SK-N-SH (cell line): ENCODE data around the gene SREK1.

ENCODE experiments used
- EZH2phosphoT487 ChIP-seq: fragments of 200-600 bp; sonication (generic); IDR thresholded peaks from 2 replicates; pipeline ENCODE4 v1.6.1; 2017; ENCODE audit warnings: low read depth, mixed run types, mild to moderate bottlenecking, antibody characterized with exemption, moderate library complexity, borderline replicate concordance
- MAX ChIP-seq: IDR thresholded peaks from 2 replicates; pipeline ENCODE4 v1.4.0; 2012; ENCODE audit warnings: low read depth
- NRF1 ChIP-seq: IDR thresholded peaks from 2 replicates; pipeline ENCODE4 v1.6.1; 2012; ENCODE audit warnings: low read depth, mild to moderate bottlenecking, low read length
- REST ChIP-seq: IDR thresholded peaks from 2 replicates; pipeline ENCODE4 v1.6.1; 2012; ENCODE audit warnings: mild to moderate bottlenecking, low read depth, low read length, moderate library complexity
- TAF1 ChIP-seq: IDR thresholded peaks from 2 replicates; pipeline ENCODE4 v1.6.1; 2012; ENCODE audit warnings: low read depth, mild to moderate bottlenecking, low read length, moderate library complexity, borderline replicate concordance
- TF ChIP-seq, protein P1 (sequence below): IDR thresholded peaks from 2 replicates; pipeline ENCODE4 v1.4.0; 2012; ENCODE audit warnings: low read depth, borderline replicate concordance
- TF ChIP-seq, protein P2 (sequence below): fragments of 200-600 bp; sonication (generic); IDR thresholded peaks from 2 replicates; pipeline ENCODE4 v1.6.1; 2017; ENCODE audit warnings: antibody characterized with exemption, mild to moderate bottlenecking, moderate library complexity

- TF ChIP-seq EZH2phosphoT487 (no peak), REST (no peak), TAF1 (no peak), NRF1 (no peak), MAX (no peak)
- TF ChIP-seq, protein P1, sequence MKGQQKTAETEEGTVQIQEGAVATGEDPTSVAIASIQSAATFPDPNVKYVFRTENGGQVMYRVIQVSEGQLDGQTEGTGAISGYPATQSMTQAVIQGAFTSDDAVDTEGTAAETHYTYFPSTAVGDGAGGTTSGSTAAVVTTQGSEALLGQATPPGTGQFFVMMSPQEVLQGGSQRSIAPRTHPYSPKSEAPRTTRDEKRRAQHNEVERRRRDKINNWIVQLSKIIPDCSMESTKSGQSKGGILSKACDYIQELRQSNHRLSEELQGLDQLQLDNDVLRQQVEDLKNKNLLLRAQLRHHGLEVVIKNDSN: no peak
- TF ChIP-seq, protein P2, sequence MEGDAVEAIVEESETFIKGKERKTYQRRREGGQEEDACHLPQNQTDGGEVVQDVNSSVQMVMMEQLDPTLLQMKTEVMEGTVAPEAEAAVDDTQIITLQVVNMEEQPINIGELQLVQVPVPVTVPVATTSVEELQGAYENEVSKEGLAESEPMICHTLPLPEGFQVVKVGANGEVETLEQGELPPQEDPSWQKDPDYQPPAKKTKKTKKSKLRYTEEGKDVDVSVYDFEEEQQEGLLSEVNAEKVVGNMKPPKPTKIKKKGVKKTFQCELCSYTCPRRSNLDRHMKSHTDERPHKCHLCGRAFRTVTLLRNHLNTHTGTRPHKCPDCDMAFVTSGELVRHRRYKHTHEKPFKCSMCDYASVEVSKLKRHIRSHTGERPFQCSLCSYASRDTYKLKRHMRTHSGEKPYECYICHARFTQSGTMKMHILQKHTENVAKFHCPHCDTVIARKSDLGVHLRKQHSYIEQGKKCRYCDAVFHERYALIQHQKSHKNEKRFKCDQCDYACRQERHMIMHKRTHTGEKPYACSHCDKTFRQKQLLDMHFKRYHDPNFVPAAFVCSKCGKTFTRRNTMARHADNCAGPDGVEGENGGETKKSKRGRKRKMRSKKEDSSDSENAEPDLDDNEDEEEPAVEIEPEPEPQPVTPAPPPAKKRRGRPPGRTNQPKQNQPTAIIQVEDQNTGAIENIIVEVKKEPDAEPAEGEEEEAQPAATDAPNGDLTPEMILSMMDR: peak; percentile 51
Observed at GRCh38 chr5:66174338-66174737, 30.2 kb downstream of the SREK1 start.
